BJ (cell line): ENCODE results near the gene ZNF366. TPM values are rescaled to one million over a fixed set of nuclear protein-coding genes. Genes with fewer than 3 reads are reported as not detected.
A peak's percentile ranks its signal among the peaks of the same experiment; 100 is the strongest.

Source experiments
- CTCF ChIA-PET: fragments of 350-600 bp; formaldehyde crosslinking; extraction: SDS; loops from one replicate; lab custom pipeline; 2021; ENCODE audit warnings: antibody characterized with exemption, inconsistent platforms; lab: Yijun Ruan, JAX
- POLR2A ChIA-PET: fragments of 300-600 bp; sonication (Branson Sonifier 250); formaldehyde crosslinking; extraction: SDS; loops from one replicate; lab custom pipeline; 2021; ENCODE audit warnings: antibody characterized with exemption; lab: Charles Lee
- DNase-seq: peaks from one replicate; pipeline ENCODE4 v3.0.0-alpha.2; 2011; ENCODE audit warnings: low read depth
- H3K27me3 ChIP-seq: 2 replicates; pipeline ENCODE4 v1.6.0; 2011; ENCODE audit warnings: low read length; ENCODE audit not compliant: control insufficient read depth, insufficient read depth
- H3K36me3 ChIP-seq: 2 replicates; pipeline ENCODE4 v1.5.1; 2011; ENCODE audit warnings: low read length; ENCODE audit not compliant: control insufficient read depth, insufficient read depth
- H3K4me3 ChIP-seq: 2 replicates; pipeline ENCODE4 v1.5.1; 2011; ENCODE audit warnings: low read depth, mild to moderate bottlenecking, control low read depth, low read length
- CTCF ChIP-seq: IDR thresholded peaks from 2 replicates; pipeline ENCODE4 v1.5.1; 2011; ENCODE audit warnings: low read depth, mild to moderate bottlenecking, control low read depth, inconsistent platforms, low read length, moderate library complexity; ENCODE audit not compliant: insufficient read depth
- polyA plus RNA-seq: library from polyadenylated mRNA; depleted of rRNA; stranded (reverse); fragments of >200 nt; gene quantifications from 2 replicates; pipeline ENCODE4 v1.2.3, GENCODE V29; 2011; rRNA removed

The ZNF366 gene
- polyA plus RNA-seq, 1 experiment = not detected

- DNase-seq = peak; percentile 83
- no peaks in the 10 kb centered on the region for H3K27me3 ChIP-seq
- ChIA-PET POLR2A (interaction anchor here (0.6 kb wide), 1 partner anchor 109 kb away, joined by 4 read pairs; no protein-coding TSS in a partner anchor), CTCF (interaction anchor here (0.9 to 2.6 kb wide), 13 partner anchors 10 to 415 kb away, joined by 3 to 11 read pairs (median 5); no protein-coding TSS in a partner anchor)
- no peak overlapping the region for H3K4me3 ChIP-seq
- no peaks in the 10 kb centered on the region for H3K36me3 ChIP-seq
- no peak for TF ChIP-seq CTCF
Observed at GRCh38 chr5:72402381-72402890, 104.8 kb downstream of the ZNF366 start.

- ChIA-PET CTCF (interaction anchor here (2.3 to 2.6 kb wide), 2 partner anchors 10 to 123 kb away, joined by 8 to 11 read pairs; no protein-coding TSS in a partner anchor), POLR2A (no interaction called here)
- Histone ChIP-seq H3K27me3 (no peaks in the 10 kb centered on the region), H3K4me3 (no peak overlapping the region), H3K36me3 (no peaks in the 10 kb centered on the region)
- DNase-seq = no peak
- no peak for TF ChIP-seq CTCF
Observed at GRCh38 chr5:72400950-72401349, 106.3 kb downstream of the ZNF366 start.

GRCh38 chr5:72397836-72398235, 109.4 kb downstream of the ZNF366 start:
- no peaks in the 10 kb centered on the region for H3K36me3 ChIP-seq
- DNase-seq = no peak
- ChIA-PET POLR2A (no interaction called here), CTCF (interaction anchor here (0.6 to 0.8 kb wide), 2 partner anchors 31 to 129 kb away, joined by 3 read pairs; no protein-coding TSS in a partner anchor)
- H3K27me3 ChIP-seq = no peaks in the 10 kb centered on the region
- no peak overlapping the region for H3K4me3 ChIP-seq
- no peak for TF ChIP-seq CTCF

GRCh38 chr5:72394688-72395087, 112.5 kb downstream of the ZNF366 start:
- no peak for DNase-seq
- no peak overlapping the region for H3K4me3 ChIP-seq
- no peaks in the 10 kb centered on the region for H3K27me3 ChIP-seq
- POLR2A ChIA-PET = no interaction called here
- H3K36me3 ChIP-seq = no peaks in the 10 kb centered on the region
- TF ChIP-seq CTCF = peak; percentile 37
- CTCF ChIA-PET = interaction anchor here (1.0 to 1.8 kb wide), 5 partner anchors 11 to 216 kb away, joined by 3 to 4 read pairs (median 3); no protein-coding TSS in a partner anchor

GRCh38 chr5:72393052-72393451, 114.2 kb downstream of the ZNF366 start:
- H3K4me3 ChIP-seq = no peak overlapping the region
- no peaks in the 10 kb centered on the region for H3K36me3 ChIP-seq
- DNase-seq = no peak
- TF ChIP-seq CTCF = no peak
- ChIA-PET CTCF (interaction anchor here (1.2 to 2.3 kb wide), 2 partner anchors 20 to 27 kb away, joined by 5 to 9 read pairs; no protein-coding TSS in a partner anchor), POLR2A (interaction anchor here (1.0 kb wide), 1 partner anchor 9 kb away, joined by 3 read pairs; no protein-coding TSS in a partner anchor)
- no peaks in the 10 kb centered on the region for H3K27me3 ChIP-seq

Other genes starting within 250 kb of the ZNF366 start
- gene MRPS27, start 187.2 kb downstream of the ZNF366 start, polyA plus RNA-seq = 52.6 and 58.8 TPM in 2 replicates
- gene PTCD2, start 187.0 kb downstream of the ZNF366 start, polyA plus RNA-seq = 7.7 and 11.4 TPM in 2 replicates